ENCODE measurements around the gene SLC52A3.

GRCh38 chr20:722822-723644 lies 45.3 kb downstream of the SLC52A3 start:
- TF ChIP-seq ZNF782 (CRISPR knock-in tag; IDR thresholded peaks at IDR 0.05; ENCODE audit: borderline replicate concordance) (no peak), CEBPB (IDR thresholded peaks at IDR 0.05; ENCODE audit: borderline replicate concordance, low read depth, low read length) (no peak), ZNF280B (CRISPR knock-in tag; IDR thresholded peaks at IDR 0.05; ENCODE audit: borderline replicate concordance) (no peak), ZNF180 (CRISPR knock-in tag; IDR thresholded peaks at IDR 0.05; ENCODE audit: borderline replicate concordance, low read depth) (no peak), ZNF766 (CRISPR knock-in tag; IDR thresholded peaks at IDR 0.05; ENCODE audit: borderline replicate concordance) (no peak), HNF4G (IDR thresholded peaks at IDR 0.05; ENCODE audit: borderline replicate concordance, low read depth, low read length) (no peak), HNF4G (CRISPR knock-in tag; IDR thresholded peaks at IDR 0.05; ENCODE audit: borderline replicate concordance, low read depth) (no peak), JUNB (CRISPR knock-in tag; IDR thresholded peaks at IDR 0.05; ENCODE audit: borderline replicate concordance) (no peak)
